Midbrain (tissue), 1 donor: Measurements from ENCODE around the gene CAMK2D.

ENCODE experiments used
- DNase-seq: peaks from one replicate; lab custom pipeline; 2025; lab: John Stamatoyannopoulos, UW

The CAMK2D gene

DNA sequence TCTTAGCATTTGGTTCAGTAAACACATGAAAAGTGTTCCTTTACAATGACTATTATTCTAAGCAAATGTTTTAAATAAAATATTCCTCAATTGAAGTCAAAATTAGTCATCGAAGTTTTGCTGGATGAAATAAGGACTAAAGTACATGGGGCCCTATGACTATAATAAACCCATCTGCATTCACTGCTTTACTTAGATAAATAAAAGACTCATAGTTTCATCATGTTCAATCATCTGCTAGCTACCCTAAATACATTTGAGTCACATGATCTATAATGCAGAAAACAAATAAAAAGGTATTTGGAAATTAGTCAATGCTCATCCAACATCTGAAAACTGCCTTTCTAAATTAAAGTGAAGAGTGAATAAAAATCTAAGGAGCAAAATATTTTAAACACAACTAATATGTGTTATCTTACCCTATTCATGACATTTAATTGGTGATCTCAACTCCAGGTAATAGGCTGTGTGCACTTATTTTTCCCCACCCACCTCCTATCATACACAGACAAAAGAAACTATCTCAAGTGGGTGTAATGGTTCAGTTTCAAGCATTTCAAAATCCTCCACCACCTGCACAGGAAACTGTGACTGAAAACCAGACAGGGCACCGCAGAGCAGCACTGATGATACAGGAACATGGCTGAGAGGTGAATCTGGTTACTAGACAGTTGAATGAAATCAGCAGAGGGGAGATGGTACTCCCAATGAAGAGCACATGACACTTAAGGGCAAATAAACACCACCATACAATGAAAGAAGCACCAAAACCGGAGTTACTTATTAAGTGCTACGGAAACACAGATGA, 78.6 kb downstream of the CAMK2D start:
- no peak for DNase-seq

GRCh38 chr4:113678641-113679040, 82.9 kb downstream of the CAMK2D start:
- no peak for DNase-seq

GRCh38 chr4:113677325-113677724, 84.2 kb downstream of the CAMK2D start:
- DNase-seq = no peak

DNA sequence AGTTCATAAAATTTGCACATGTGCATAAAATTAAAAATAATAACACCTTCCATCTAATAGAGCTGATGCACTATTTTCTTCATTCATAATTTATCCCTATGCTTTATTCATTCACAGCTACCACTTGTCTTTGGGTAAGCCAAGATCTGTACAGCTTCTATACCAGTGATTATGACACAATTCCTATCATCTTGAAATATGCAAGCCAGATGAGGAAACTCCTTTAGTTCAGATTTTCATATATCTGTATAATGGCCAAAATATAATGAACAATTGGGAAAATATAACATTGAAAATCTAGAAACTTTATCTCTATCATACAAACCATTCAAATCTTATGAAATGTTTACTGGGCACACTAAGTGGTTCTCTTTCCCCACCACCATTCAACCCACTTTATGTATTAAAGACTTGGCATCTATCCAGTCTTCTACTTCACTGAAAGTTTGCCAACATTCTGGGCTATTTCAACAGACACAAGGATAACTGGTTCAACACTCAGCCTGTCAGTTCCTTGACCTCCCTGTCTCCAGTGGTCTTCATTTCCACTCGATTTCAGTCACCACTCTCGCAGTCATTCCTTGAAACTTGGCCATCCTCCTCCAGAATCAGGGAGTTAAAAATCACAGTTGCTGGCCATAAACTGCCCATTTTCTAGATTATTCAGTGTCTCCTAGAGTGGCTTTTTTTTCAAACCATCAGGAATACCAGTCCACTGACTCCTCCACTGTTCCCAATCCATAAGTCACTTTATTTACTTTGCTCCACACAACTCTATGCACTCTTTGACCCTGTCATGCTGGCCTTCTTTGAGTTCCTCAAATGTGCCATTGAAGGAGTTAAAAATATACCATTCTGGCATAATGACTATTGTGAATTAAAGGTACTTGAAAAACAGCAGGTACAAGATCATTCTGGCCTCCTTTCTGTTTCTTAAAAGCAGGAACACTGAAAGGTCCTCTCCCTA, 85.5 kb downstream of the CAMK2D start:
- no peak for DNase-seq

DNA sequence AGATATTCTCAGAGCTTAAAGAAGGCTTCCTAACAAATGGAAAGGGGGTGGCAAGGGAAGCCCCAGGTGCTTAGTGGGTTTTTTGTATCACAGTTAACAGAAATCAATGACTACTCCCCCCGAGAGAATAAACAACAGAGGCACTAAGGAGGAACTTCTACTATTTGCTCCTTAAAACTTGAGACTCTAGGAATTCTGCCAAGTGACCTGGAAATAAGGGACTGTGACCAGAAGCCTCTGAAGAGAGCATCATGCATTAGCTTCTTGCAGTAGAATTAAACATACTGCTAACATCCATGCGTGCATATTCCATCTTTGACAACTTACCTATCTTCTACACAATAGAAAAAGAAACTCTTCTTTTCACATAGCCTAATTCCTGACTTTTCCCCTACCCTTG, 86.8 kb downstream of the CAMK2D start:
- peak; percentile 12 for DNase-seq

GRCh38 chr4:113674251-113674650, 87.3 kb downstream of the CAMK2D start:
- DNase-seq = no peak

- no peak for DNase-seq
These were observed 88.1 kb downstream of the CAMK2D start for GRCh38 chr4:113673450-113673849.

DNA sequence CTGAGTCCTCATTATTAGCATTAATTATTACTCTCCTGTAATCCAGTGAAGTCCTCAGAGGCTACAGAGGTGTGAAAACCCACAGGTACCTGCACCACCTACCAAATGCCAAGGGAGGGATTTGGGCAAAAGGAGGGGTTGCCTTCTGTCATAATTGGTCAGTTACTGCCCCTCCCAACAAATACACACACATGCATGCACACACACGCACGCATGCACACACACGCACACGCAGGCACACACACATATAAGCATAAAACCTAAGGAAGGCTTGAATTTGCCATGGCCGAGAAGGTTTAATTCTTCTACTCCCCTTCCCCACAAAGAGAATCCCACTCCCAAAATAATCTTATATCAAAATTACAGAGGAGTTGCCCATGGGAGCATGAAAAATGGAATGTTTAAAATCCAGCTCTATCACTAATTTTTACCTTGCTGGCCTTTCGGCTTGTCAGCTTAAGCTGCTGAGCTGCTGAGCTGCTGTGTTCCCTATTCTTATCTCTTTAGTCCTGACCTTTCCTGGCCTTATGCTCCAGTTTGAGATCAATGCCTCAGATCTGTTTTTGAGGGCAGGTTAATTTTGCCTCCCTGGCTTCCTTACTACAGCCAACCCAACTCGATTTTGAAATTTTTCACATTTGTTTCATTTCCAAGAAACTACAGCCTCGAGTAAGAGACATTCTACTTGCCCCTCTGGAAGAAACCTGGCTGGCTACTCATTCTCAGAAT, 95.0 kb downstream of the CAMK2D start:
- DNase-seq = no peak

DNA sequence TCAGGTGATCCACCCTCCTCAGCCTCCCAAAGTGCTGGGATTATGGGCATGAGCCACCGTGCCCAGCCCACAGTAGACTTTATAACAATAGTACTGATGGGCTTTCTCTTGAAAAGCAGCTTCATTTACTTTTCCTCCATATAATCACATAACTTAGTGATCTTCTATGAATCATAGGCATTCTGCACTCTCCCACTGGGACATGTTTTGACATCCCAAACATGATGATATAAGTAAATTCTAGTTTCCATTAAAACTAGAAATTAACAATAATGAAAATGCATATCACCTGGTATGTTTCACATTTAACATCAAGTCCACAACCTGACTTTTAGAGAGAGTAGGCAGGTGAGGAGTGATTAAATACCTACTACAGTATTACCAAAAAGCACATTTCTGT, 96.5 kb downstream of the CAMK2D start:
- DNase-seq = no peak

DNA sequence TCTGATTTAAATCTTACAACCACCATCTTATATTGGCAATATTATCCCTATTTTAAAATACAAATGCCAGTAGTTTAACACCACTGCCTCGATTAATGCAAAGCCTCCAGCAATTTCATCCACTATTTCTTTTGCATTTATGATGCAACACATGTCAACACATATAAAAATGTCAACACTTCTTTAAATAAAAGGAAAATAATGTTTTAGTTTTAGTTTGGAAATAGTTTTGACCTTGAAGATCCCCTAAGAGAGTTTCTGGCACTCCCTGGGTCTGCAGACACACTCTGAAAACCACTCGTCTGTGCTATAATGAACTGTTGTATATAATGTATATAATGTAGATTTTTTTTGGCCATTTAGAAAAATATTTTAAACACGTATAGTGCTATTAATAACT, 99.0 kb downstream of the CAMK2D start:
- no peak for DNase-seq

DNA sequence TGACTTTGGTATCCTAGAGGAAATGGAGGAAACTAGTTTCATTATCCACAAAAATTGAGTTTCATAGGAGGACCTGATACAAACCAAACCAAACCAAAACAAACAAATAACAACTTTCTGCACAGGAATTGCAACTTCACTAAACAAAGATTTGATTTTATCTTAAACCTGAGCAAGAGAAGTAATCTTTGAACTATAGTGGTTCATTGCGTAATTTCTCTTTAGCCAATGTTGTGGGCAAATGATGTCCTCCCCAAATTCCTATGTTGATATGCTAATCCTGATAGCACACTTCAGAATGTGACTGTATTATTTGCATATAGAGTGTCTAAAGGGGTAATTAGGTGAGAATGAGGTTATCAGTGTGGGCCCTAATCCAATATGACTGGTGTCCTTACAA, 102.4 kb downstream of the CAMK2D start:
- no peak for DNase-seq

DNA sequence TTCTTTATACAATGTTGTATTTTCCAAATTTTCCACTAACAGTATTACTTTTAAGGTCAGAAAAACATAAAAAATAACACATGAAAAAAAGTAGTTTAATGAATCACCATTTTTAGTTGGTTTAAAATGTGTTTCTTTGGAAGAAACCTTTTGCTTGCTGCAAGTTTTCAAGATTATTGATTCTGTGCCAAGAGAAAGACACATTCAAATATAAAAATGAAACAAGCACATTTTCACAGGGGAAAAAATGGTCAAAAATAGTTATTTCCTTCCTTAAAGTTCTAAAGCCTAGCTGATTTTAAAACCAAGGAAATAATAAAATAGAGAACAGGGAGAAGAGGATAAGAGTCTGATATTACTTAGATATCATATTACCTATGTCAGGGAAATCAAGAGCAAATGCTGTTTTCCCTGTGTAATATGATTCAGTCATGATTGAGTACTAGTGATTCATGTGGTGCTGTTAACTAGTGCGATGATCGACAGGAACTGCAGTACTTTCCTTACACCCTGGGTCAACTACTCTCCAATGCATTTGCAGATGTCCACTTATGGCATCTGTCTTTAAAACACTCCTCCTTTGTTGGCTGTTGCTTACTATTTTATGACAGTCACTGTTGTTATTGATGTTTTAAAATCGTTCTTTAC, 103.8 kb downstream of the CAMK2D start:
- DNase-seq = no peak

GRCh38 chr4:113653871-113654270, 107.7 kb downstream of the CAMK2D start:
- DNase-seq = no peak

GRCh38 chr4:113646442-113646822, 115.1 kb downstream of the CAMK2D start:
- DNase-seq = no peak

- DNase-seq = no peak
These were observed 115.6 kb downstream of the CAMK2D start for GRCh38 chr4:113645771-113646441.

GRCh38 chr4:113645288-113645687, 116.2 kb downstream of the CAMK2D start:
- no peak for DNase-seq

- DNase-seq = no peak
These were observed 117.1 kb downstream of the CAMK2D start for GRCh38 chr4:113644398-113644797.

DNA sequence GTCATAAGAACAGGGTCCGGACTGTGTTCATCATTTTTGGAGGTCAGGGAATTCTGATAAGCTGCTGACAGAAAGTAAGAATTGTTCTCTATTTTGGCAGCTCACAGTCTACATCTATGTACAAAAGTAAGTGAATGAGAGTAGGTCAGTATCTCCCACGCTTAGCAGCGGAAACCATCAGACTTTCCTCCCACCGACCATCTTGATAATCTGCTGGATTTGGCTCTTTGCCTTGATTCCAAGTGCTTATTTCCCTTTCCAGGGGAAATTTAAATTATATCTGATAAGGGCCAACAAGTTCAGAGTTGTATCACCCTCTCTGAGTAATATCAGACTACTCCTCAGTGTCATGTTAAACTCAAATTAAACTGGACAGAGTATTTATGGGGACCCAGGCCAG, 118.0 kb downstream of the CAMK2D start:
- no peak for DNase-seq

DNA sequence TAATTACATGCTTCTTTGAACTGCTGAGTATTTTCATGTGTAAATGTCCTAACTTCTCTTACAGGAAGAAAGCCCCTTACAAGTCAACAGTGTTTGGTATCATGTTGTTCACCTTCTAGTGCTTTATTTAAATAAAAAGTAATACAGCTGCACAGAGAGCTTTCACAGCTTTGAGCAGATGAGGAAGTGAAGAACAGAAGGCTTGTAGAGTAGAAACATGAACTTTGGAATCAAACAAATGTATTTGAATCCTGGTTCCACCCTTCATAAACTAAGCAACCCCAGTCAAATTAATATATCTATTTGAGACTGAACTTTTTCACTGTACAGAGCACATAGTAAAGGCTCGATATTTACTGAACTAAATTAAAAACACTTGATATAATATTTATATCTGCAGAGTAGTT, 120.5 kb downstream of the CAMK2D start:
- DNase-seq = no peak

DNA sequence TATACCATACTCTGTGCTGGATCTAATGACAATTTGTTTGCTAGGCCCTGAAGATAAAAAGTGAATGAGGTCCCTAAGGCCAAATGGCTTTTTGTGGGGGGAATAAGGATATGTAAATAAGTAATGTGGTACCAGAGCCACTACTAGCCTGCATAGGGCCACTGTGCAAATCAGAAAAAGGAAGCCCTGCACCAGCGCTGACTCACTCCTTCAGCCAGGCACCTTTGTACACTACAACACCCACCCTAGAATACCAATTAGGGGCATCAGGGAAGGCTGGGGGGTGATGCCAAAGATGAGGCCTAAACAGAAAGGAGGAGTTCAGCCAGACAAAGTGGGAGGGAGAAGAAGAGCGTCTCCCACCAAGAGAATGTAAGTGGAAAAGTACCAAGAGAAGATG, 122.2 kb downstream of the CAMK2D start:
- peak; percentile 25 for DNase-seq

- no peak for DNase-seq
These were observed 123.0 kb downstream of the CAMK2D start for GRCh38 chr4:113638562-113638832.
